Parathyroid adenoma (tissue), 2 donors: ENCODE data around the gene APPBP2.

Experiments
- H2AFZ ChIP-seq: fragments of 300-600 bp; sonication (generic); one replicate; pipeline ENCODE4 v1.7.0; 2017; ENCODE audit warnings: antibody characterized with exemption, mild to moderate bottlenecking
- H3K27ac ChIP-seq: fragments of 300-600 bp; sonication (generic); one replicate; pipeline ENCODE4 v1.7.0; 2017
- H3K27me3 ChIP-seq: fragments of 300-600 bp; sonication (generic); one replicate; pipeline ENCODE4 v1.7.0; 2017; ENCODE audit warnings: low read length; ENCODE audit not compliant: control insufficient read depth, insufficient read depth
- H3K36me3 ChIP-seq: fragments of 300-600 bp; sonication (generic); one replicate; pipeline ENCODE4 v1.7.0; 2017; ENCODE audit warnings: low read length; ENCODE audit not compliant: control insufficient read depth, insufficient read depth
- H3K4me1 ChIP-seq: fragments of 300-600 bp; sonication (generic); one replicate; pipeline ENCODE4 v1.7.0; 2017; ENCODE audit warnings: control low read depth
- H3K4me2 ChIP-seq: fragments of 300-600 bp; sonication (generic); one replicate; pipeline ENCODE4 v1.7.0; 2017; ENCODE audit warnings: low read length
- H3K4me3 ChIP-seq: fragments of 300-600 bp; sonication (generic); one replicate; pipeline ENCODE4 v1.7.0; 2017; ENCODE audit warnings: low read depth, low read length
- H3K79me2 ChIP-seq: fragments of 300-600 bp; sonication (generic); one replicate; pipeline ENCODE4 v1.7.0; 2017; ENCODE audit warnings: control low read depth
- H3K9ac ChIP-seq: fragments of 300-600 bp; sonication (generic); one replicate; pipeline ENCODE4 v1.7.0; 2017; ENCODE audit warnings: mild to moderate bottlenecking
- H3K9me3 ChIP-seq: fragments of 300-600 bp; sonication (generic); one replicate; pipeline ENCODE4 v1.7.0; 2017; ENCODE audit warnings: low read length; ENCODE audit not compliant: control insufficient read depth
- CTCF ChIP-seq: fragments of 300-600 bp; sonication (generic); IDR thresholded peaks from one replicate; pipeline ENCODE4 v1.7.0; 2017; ENCODE audit warnings: antibody characterized with exemption, mild to moderate bottlenecking
- donor health status: primary hyperparathyroidism.

Gene APPBP2

GRCh38 chr17:60502145-60502544 is 23.9 kb downstream of the APPBP2 start:
- no peak overlapping the region for H3K9ac ChIP-seq
- peaks cover 28% of the 10 kb centered on the region for H3K79me2 ChIP-seq
- H3K4me2 ChIP-seq: no peak overlapping the region
- H3K27me3 ChIP-seq: no peaks in the 10 kb centered on the region
- no peak overlapping the region for H2AFZ ChIP-seq
- H3K27ac ChIP-seq: no peak overlapping the region
- no peaks in the 10 kb centered on the region for H3K36me3 ChIP-seq
- H3K4me1 ChIP-seq: peaks cover 7% of the 10 kb centered on the region
- no peak for TF ChIP-seq CTCF
- H3K9me3 ChIP-seq: no peaks in the 10 kb centered on the region
- H3K4me3 ChIP-seq: no peak overlapping the region

GRCh38 chr17:60501589-60501988 is 24.5 kb downstream of the APPBP2 start:
- H3K9me3 ChIP-seq: no peaks in the 10 kb centered on the region
- no peak overlapping the region for H3K4me3 ChIP-seq
- no peaks in the 10 kb centered on the region for H3K27me3 ChIP-seq
- H3K79me2 ChIP-seq: peaks cover 24% of the 10 kb centered on the region
- no peak overlapping the region for H3K4me2 ChIP-seq
- H3K4me1 ChIP-seq: peaks cover 6% of the 10 kb centered on the region
- H3K27ac ChIP-seq: no peak overlapping the region
- no peak overlapping the region for H2AFZ ChIP-seq
- no peaks in the 10 kb centered on the region for H3K36me3 ChIP-seq
- H3K9ac ChIP-seq: no peak overlapping the region
- no peak for TF ChIP-seq CTCF

GRCh38 chr17:60496041-60496440 is 30.0 kb downstream of the APPBP2 start:
- Histone ChIP-seq H3K27me3 (no peaks in the 10 kb centered on the region), H3K79me2 (peaks cover 5% of the 10 kb centered on the region), H3K9me3 (no peaks in the 10 kb centered on the region), H3K36me3 (no peaks in the 10 kb centered on the region), H3K4me3 (no peak overlapping the region), H3K9ac (no peak overlapping the region), H3K4me2 (no peak overlapping the region), H3K27ac (no peak overlapping the region), H3K4me1 (no peaks in the 10 kb centered on the region), H2AFZ (no peak overlapping the region)
- no peak for TF ChIP-seq CTCF

- no peak overlapping the region for H3K4me3 ChIP-seq
- H3K9ac ChIP-seq: no peak overlapping the region
- peaks cover 11% of the 10 kb centered on the region for H3K79me2 ChIP-seq
- H3K27me3 ChIP-seq: no peaks in the 10 kb centered on the region
- no peak overlapping the region for H2AFZ ChIP-seq
- no peaks in the 10 kb centered on the region for H3K36me3 ChIP-seq
- no peak overlapping the region for H3K4me2 ChIP-seq
- H3K4me1 ChIP-seq: no peaks in the 10 kb centered on the region
- no peaks in the 10 kb centered on the region for H3K9me3 ChIP-seq
- TF ChIP-seq CTCF: no peak
- no peak overlapping the region for H3K27ac ChIP-seq
These were observed 30.8 kb downstream of the APPBP2 start for GRCh38 chr17:60495260-60495659.

GRCh38 chr17:60493847-60494321 is 32.2 kb downstream of the APPBP2 start:
- H3K9ac ChIP-seq: no peak overlapping the region
- no peak overlapping the region for H2AFZ ChIP-seq
- peaks cover 11% of the 10 kb centered on the region for H3K79me2 ChIP-seq
- no peaks in the 10 kb centered on the region for H3K9me3 ChIP-seq
- no peak overlapping the region for H3K27ac ChIP-seq
- H3K36me3 ChIP-seq: no peaks in the 10 kb centered on the region
- H3K4me3 ChIP-seq: no peak overlapping the region
- no peak overlapping the region for H3K4me2 ChIP-seq
- no peak for TF ChIP-seq CTCF
- H3K4me1 ChIP-seq: no peaks in the 10 kb centered on the region
- no peaks in the 10 kb centered on the region for H3K27me3 ChIP-seq
